K562 (cell line): ENCODE results near the gene LMBR1L. TPM values are rescaled to one million over a fixed set of nuclear protein-coding genes. Genes with fewer than 3 reads are reported as not detected.

ENCODE experiments used
- CHD7 ChIP-seq: fragments of 200-600 bp; sonication (generic); IDR thresholded peaks from one replicate; pipeline ENCODE4 v1.6.1; 2012; ENCODE audit warnings: mild to moderate bottlenecking, low read depth, low read length, inconsistent platforms
- HEY1 ChIP-seq: fragments of 250-450 bp; sonication (Bioruptor Pico); IDR thresholded peaks from 2 replicates; pipeline ENCODE4 v1.5.0; 2020; ENCODE audit warnings: mild to moderate bottlenecking, moderate library complexity, borderline replicate concordance
- MCM7 ChIP-seq, 2 experiments: fragments of 450-650 bp; IDR thresholded peaks; 2 replicates each; pipeline ENCODE4 v1.6.1; 2016 to 2018
- RERE ChIP-seq: sonication (generic); formaldehyde crosslinking; IDR thresholded peaks from 2 replicates; pipeline ENCODE4 v1.8.0; 2023; ENCODE audit warnings: missing genetic modification reagents, mild to moderate bottlenecking, borderline replicate concordance
- SRSF1 ChIP-seq: fragments of 200-400 bp; formaldehyde crosslinking; IDR thresholded peaks from 2 replicates; pipeline ENCODE4 v1.6.1; 2017; ENCODE audit warnings: mild to moderate bottlenecking, low read depth, low read length, moderate library complexity
- TOE1 ChIP-seq, 2 experiments: fragments of 450-650 bp in 1 of 2; sonication (generic) in 1 of 2; formaldehyde crosslinking in 1 of 2; IDR thresholded peaks; 2 replicates each; pipeline versions ENCODE4 v1.7.1 to v1.8.0; 2016 to 2022; ENCODE audit warnings: borderline replicate concordance in 2 of 2, mild to moderate bottlenecking in 2 of 2, antibody characterized with exemption in 1 of 2, inconsistent platforms in 1 of 2, low read depth in 1 of 2, missing genetic modification reagents in 1 of 2, moderate library complexity in 1 of 2
- polyA plus RNA-seq, 8 experiments: library from polyadenylated mRNA; depleted of rRNA in 4 of 8; stranded (reverse) in 5 of 8; unstranded in 3 of 8; fragments of >200 nt; fragmentation: Nextera tagmentation in 2 of 8; fragmentation: Illumina TruSeq in 1 of 8; extraction: Ambion mirVana in 2 of 8; extraction: Trizol in 1 of 8; gene quantifications; 2 replicates each; pipeline versions ENCODE4 v1.2.1 to v1.2.3, GENCODE V29; 2011 to 2014; ENCODE audit warnings: inconsistent platforms in 1 of 8, missing spikeins in 1 of 8
- total RNA-seq, 7 experiments: library from RNA; depleted of rRNA in 6 of 7; stranded (reverse); fragments of >200 nt in 6 of 7; fragmentation: Illumina TruSeq in 2 of 7; extraction: Trizol in 2 of 7; gene quantifications; 2 replicates each; pipeline versions ENCODE4 v1.2.1 to v1.2.3, GENCODE V29; 2011 to 2021; ENCODE audit warnings: low replicate concordance in 1 of 7

Gene LMBR1L
- total and polyA plus RNA-seq, 9 of the 15 experiments (the other 6 are each of a cell fraction or from before 2014, with no cell fraction given), result 2.5 to 57.0 (median 31.1) TPM

GRCh38 chr12:49060237-49061156 lies 50.1 kb downstream of the LMBR1L start, which contains the start of gene KMT2D (continued):
- TF ChIP-seq CHD7, result no peak
- peak; percentile 93 for TF ChIP-seq TOE1 (IDR thresholded peaks at IDR 0.05; ENCODE audit: borderline replicate concordance)
- peak; percentile 86; the same call in 1 of the 2 replicates for TF ChIP-seq TOE1 (CRISPR knock-in tag; IDR thresholded peaks at IDR 0.05; ENCODE audit: borderline replicate concordance, low read depth)
- no peak for TF ChIP-seq HEY1
- no peak for TF ChIP-seq MCM7 (IDR thresholded peaks at IDR 0.05)
- TF ChIP-seq SRSF1, result no peak
- no peak for TF ChIP-seq RERE (CRISPR knock-in tag)
